Measurements from ENCODE around the gene HEXIM1.
"Not testable (repeated sequence)": the region's sequence is repeated elsewhere in the genome, so short reads cannot be mapped to it uniquely, and the experiment has no call there.

HEXIM1 gene

DNA sequence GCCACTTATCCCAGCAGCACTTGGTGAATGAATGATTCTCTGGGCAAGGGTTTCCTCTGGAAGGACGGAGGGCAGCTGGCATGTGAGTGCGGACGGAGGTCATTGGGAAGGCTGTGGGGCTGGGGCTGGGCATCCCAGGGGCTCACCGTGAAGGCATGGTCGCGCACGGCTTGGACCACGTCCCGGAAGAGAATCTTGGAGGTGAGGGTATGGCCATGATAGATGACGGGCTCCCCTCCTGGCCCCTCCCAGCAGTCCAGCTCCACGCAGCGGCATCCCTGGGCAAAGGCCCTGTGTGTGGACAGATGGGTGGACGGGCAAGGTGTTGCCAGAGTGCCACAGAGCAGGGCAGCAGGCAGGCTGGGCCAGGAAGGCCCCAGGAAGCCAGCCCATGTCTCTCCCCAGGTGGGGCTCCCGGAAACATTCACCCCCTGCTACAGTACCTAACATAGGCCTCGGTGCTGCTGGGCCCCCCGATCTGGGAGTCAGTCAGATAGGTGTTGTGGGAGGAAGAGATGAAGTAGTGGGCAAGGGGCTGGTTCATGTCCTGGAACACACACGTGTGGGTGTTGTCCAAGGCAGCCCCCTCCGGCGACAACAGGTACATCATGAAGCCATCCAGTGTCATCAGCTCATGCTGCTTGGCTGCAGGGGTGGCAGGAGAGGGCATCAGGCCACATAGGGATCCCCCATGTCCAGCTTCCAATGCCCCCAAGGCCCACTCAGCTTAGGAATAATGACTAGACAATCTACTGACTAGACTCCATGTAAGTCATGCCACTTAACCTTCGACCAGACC, 30.2 kb upstream of the HEXIM1 start:
- Mint-ChIP-seq H3K4me3 (no peak overlapping the region), H3K27ac (no peak overlapping the region), H3K27me3 (peaks cover 54% of the 10 kb centered on the region), H3K9me3 (no peaks in the 10 kb centered on the region), H3K36me3 (no peaks in the 10 kb centered on the region), H3K4me1 (no peaks in the 10 kb centered on the region)
- DNase-seq, result no peak
- CTCF ChIA-PET, result interaction anchor here (0.6 to 2.7 kb wide), 7 partner anchors 9 to 207 kb away, joined by 3 to 14 read pairs (median 3); partner anchors contain the start of gene ACBD4

DNA sequence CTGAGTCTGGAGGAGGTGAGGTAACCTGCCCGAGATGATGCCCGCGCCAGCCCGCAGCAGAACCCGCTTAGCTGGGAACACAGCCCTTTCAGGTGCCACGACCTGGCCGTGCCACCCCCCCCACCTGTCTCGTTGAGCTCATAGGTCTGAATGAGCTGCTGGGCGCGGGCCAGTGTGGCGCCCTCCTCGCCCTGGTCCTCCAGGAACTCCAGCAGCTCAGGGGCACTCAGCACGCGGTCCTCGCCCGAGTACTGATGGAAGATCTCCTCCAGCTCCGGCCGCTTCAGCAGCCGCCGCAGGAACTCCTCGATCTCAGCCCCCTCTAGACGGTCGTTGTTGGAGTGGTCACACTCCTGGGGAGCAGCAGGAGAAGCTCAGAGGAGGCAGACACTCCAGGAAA, 29.6 kb upstream of the HEXIM1 start:
- Mint-ChIP-seq H3K36me3 (no peaks in the 10 kb centered on the region), H3K27ac (no peak overlapping the region), H3K4me3 (no peak overlapping the region), H3K27me3 (peaks cover 59% of the 10 kb centered on the region), H3K4me1 (no peaks in the 10 kb centered on the region), H3K9me3 (no peaks in the 10 kb centered on the region)
- DNase-seq, result no peak
- CTCF ChIA-PET, result interaction anchor here (0.7 to 2.7 kb wide), 6 partner anchors 10 to 208 kb away, joined by 3 to 14 read pairs (median 3); partner anchors contain the start of gene ACBD4

DNA sequence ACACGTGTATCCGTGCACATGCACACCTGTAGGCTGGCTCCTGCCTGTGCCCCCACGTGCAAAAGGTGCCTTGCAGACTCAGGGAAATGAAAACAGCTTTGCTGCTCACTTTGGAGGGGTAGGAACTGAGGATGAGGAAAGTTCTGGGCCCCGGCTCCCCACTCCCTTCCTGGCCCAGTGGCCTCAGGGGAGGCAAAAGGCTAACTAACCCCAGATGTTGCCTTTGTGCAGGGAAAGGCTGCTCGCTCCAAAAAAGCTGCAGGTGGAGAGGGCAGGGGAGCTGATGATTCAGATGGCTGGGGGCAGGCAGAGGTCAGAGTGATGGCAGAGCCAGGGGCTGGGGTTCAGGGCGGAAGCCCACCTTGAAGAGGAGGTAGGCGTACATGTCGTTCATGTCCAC, 28.3 kb upstream of the HEXIM1 start:
- CTCF ChIA-PET, result interaction anchor here (1.4 kb wide), 2 partner anchors 97 to 200 kb away, joined by 3 read pairs; no protein-coding TSS in a partner anchor
- Mint-ChIP-seq H3K36me3 (no peaks in the 10 kb centered on the region), H3K27ac (no peak overlapping the region), H3K4me3 (no peak overlapping the region), H3K27me3 (peaks cover 59% of the 10 kb centered on the region), H3K4me1 (no peaks in the 10 kb centered on the region), H3K9me3 (no peaks in the 10 kb centered on the region)
- DNase-seq, result no peak

DNA sequence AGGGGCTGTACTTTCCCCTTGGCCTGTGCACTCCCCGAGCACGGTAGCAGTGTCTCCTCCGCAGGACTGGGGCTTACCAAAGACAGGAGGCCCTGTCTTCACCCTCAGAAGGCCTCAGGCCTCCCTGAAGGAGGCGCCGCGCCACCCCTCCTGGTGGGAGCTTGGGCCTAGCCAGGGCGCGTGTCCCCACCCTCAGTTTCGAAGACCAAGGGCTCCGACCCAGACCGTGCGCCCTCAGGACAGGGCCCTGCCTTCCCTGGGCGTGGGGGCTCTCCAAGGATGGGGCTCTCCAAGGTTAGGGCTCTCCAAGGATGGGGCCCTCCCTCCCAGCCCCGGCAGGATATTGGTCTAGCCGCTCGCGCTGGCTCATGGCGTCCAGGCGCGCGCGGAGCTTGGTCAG, 27.7 kb upstream of the HEXIM1 start:
- H3K4me3 Mint-ChIP-seq, result no peak overlapping the region
- no peak overlapping the region for H3K27ac Mint-ChIP-seq
- H3K27me3 Mint-ChIP-seq, result peaks cover 59% of the 10 kb centered on the region
- H3K36me3 Mint-ChIP-seq, result no peaks in the 10 kb centered on the region
- no peak for DNase-seq
- H3K4me1 Mint-ChIP-seq, result no peaks in the 10 kb centered on the region
- no peaks in the 10 kb centered on the region for H3K9me3 Mint-ChIP-seq
- CTCF ChIA-PET, result interaction anchor here (1.4 kb wide), 1 partner anchor 200 kb away, joined by 3 read pairs; no protein-coding TSS in a partner anchor

DNA sequence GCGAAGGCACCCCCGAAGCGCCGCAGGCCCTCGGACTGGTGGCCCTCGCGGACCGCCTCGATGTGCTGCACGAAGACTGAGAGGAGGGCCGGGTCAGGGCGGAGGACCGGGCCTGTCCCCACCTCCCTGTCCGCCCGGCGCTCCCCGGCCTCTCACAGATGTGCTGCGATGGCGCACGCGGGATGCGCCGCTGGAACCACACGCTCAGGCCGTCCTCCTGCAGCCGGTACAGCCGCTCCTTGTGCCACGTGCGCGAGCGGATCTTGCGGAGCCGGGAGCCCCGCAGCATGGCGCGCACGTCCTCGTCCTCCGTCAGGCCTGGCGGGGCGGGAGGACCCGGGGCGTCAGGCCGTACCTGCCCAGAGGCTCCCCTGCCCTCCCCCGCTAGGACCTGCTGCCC, 27.2 kb upstream of the HEXIM1 start:
- Mint-ChIP-seq H3K27me3 (peaks cover 55% of the 10 kb centered on the region), H3K9me3 (no peaks in the 10 kb centered on the region), H3K27ac (no peak overlapping the region), H3K4me1 (no peaks in the 10 kb centered on the region), H3K4me3 (no peak overlapping the region), H3K36me3 (no peaks in the 10 kb centered on the region)
- CTCF ChIA-PET, result interaction anchor here (1.4 kb wide), 1 partner anchor 201 kb away, joined by 3 read pairs; no protein-coding TSS in a partner anchor
- DNase-seq, result no peak

DNA sequence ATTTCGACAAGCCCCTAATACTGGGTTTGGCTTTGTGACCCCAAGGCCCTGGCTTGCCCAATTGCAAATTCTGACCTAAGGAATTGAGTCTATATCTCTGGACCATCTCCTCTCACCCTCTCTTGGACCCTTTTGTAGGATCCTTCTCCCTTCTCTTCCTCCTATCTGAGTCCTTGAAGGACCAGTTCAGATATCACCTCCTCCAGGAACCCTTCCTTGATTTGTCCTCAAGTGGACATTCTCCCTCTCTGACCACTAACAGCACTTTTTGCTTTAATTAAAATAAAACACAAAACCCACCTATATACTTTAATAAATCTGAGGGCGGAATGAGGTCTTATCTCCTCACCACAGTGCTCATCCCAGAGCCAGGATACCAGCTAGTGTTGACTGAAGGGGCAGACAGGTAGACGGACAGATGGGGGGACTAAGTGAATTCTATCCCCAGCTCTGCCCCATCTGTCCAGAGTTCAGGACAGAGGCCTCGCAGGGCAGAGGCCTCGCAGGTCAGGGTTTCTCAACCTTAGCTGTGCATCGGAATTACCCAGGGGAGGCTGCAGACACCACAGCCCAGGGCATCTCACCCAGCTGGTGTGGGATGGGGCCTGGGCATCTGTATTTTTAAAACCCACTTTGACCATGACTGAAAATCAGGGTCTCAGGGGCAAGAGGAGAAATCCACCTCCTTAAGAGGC, 25.1 kb upstream of the HEXIM1 start:
- CTCF ChIA-PET, result interaction anchor here (4.3 kb wide), 1 partner anchor 12 kb away, joined by 17 read pairs; the partner anchor contains the start of gene ACBD4
- Mint-ChIP-seq H3K9me3 (no peaks in the 10 kb centered on the region), H3K27ac (no peak overlapping the region), H3K27me3 (peaks cover 45% of the 10 kb centered on the region), H3K4me1 (no peaks in the 10 kb centered on the region), H3K36me3 (no peaks in the 10 kb centered on the region), H3K4me3 (no peak overlapping the region)
- DNase-seq, result no peak

DNA sequence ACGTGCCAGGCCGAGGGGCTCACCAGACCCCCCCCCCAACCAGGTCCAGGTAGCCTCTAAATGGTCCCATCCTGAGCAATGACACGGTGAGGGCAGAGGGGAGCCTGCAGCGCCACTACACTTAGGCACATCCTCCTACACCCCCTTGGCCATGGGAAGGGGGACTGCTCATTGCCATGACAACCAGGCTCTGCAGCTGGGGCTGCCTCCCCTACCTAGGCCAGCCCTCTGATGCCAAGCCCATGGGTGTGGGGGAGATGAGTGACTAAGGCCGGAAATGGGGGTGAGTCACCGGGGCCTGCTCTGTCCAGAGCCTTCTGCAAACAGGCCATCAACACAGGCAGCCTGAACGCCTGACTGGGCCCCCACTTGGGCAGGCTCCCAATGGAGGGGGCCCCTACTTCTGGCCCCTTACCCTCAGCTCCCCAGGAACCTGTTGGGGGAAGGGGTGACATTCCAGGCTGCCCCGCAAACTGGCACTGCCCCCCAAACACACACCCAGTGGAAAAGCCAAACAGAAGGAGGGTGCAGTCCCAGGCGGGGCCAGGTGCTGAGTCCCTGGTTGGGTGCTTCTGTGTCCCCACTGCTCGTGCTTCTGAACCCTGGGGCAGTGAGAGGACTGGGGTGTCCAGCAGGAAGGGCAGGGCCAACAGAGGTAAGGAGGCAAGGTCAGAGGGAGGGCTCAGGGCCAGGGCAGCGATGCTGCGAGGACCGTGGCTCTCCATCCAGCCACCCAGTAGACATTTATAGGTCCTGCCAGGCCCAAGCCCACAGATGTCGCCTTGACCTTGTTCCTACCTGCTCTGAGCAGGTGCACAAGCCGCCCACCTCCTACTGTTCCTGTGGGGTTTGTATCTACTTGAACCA, 24.1 kb upstream of the HEXIM1 start:
- Mint-ChIP-seq H3K27ac (no peak overlapping the region), H3K36me3 (no peaks in the 10 kb centered on the region), H3K9me3 (no peaks in the 10 kb centered on the region), H3K4me3 (no peak overlapping the region), H3K27me3 (peaks cover 36% of the 10 kb centered on the region), H3K4me1 (no peaks in the 10 kb centered on the region)
- CTCF ChIA-PET, result interaction anchor here (4.3 kb wide), 1 partner anchor 11 kb away, joined by 17 read pairs; the partner anchor contains the start of gene ACBD4
- no peak for DNase-seq

DNA sequence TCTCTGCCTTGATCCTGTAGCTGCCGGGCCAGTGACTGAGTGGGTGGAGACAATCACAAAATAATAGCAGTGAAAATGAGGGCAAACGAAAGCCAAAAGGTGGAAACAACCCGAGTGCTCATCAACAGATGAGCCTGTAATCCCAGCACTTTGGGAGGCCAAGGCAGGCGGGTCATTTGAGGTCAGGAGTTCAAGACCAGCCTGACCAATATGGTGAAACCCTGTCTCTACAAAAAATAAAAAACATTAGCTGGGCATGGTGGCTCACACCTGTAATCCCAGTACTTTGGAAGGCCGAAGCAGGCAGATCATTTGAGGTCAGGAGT, 23.5 kb upstream of the HEXIM1 start:
- not testable (repeated sequence) for DNase-seq, H3K9me3 Mint-ChIP-seq, H3K36me3 Mint-ChIP-seq, H3K27ac Mint-ChIP-seq, H3K4me3 Mint-ChIP-seq, H3K4me1 Mint-ChIP-seq
- CTCF ChIA-PET, result interaction anchor here (4.3 kb wide), 1 partner anchor 11 kb away, joined by 17 read pairs; the partner anchor contains the start of gene ACBD4
- peaks cover 35% of the 10 kb centered on the region for H3K27me3 Mint-ChIP-seq

DNA sequence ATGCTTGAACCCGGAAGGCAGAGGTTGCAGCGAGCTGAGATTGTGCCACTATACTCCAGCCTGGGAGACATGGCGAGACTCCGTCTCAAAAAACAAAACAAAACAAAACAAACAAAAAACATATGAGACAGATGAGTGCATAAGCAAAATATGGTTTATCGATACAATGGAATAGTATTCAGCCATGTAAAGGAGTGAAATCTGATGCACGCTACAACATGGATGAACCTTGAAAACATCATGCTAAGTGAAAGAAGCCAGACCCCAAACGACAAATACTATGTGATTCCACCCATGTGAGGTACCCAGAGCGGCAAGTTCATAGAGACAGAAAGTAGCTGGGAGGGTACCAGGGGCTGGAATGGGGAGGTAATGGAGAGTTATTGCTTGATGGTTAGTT, 22.8 kb upstream of the HEXIM1 start:
- no peak overlapping the region for H3K4me3 Mint-ChIP-seq
- no peaks in the 10 kb centered on the region for H3K4me1 Mint-ChIP-seq
- CTCF ChIA-PET, result interaction anchor here (4.3 kb wide), 1 partner anchor 10 kb away, joined by 17 read pairs; the partner anchor contains the start of gene ACBD4
- no peaks in the 10 kb centered on the region for H3K9me3 Mint-ChIP-seq
- H3K27me3 Mint-ChIP-seq, result peaks cover 32% of the 10 kb centered on the region
- H3K36me3 Mint-ChIP-seq, result no peaks in the 10 kb centered on the region
- no peak for DNase-seq
- H3K27ac Mint-ChIP-seq, result no peak overlapping the region

DNA sequence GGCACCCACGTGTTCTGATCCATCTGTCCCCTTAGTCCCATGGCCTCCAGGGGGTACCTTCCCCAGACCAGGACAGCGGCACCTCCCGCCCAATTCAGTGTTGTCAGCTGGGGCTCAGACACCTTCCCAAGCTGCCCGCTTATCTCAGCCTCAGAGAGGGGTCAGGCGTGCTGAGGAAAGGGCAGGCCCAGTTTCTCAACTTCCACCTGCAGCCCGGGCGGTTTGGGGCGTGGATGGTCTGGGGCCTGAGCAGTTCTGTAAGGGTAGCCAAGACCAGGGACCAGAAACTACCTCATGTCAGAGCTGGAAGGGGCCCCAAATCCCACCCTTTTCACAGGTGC, 21.1 kb upstream of the HEXIM1 start:
- H3K36me3 Mint-ChIP-seq, result no peaks in the 10 kb centered on the region
- no peak for DNase-seq
- H3K4me3 Mint-ChIP-seq, result no peak overlapping the region
- CTCF ChIA-PET, result interaction anchor here (4.3 kb wide), 1 partner anchor 8 kb away, joined by 17 read pairs; the partner anchor contains the start of gene ACBD4
- H3K9me3 Mint-ChIP-seq, result no peaks in the 10 kb centered on the region
- no peaks in the 10 kb centered on the region for H3K4me1 Mint-ChIP-seq
- peaks cover 32% of the 10 kb centered on the region for H3K27me3 Mint-ChIP-seq
- H3K27ac Mint-ChIP-seq, result no peak overlapping the region

DNA sequence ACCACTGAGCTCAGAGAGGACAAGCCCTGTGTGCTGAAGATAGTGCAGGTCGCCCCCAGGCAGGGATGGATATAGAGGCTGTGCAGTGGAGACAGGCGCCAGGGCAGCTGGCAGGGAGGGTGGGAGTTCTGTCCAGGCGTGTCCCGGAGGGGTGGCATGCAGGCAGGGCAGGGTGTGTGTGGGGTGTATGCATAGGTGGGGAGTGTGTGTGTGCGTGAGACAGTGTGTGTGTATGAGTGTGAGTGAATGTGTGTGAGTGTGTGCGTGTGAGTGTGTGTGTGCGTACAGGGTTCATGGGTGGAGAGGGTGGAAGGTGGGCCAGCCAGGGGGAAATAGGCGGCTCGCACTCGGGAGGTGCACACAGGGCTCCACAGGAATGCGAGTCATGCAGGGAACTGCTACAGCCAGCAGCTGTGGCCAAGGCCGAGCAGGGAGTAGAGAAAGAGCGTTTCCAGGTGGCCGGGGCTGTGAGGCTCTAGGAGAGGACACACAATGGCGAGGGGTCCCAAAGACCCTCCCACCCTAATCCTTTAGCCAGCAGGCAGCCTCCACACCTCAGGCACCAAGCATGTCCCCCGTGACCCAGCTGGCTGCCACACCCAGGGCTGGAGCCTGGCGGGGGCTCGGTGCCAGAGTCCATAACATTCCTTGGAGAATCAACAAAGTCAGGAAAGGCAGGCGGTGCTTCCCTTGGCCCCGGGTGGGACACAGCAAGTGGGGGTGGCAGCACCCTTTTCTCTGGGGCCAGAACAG, 20.6 kb upstream of the HEXIM1 start:
- H3K27ac Mint-ChIP-seq, result no peak overlapping the region
- H3K36me3 Mint-ChIP-seq, result no peaks in the 10 kb centered on the region
- CTCF ChIA-PET, result interaction anchor here (4.3 kb wide), 1 partner anchor 8 kb away, joined by 17 read pairs; the partner anchor contains the start of gene ACBD4
- H3K4me1 Mint-ChIP-seq, result no peaks in the 10 kb centered on the region
- H3K4me3 Mint-ChIP-seq, result no peak overlapping the region
- no peaks in the 10 kb centered on the region for H3K9me3 Mint-ChIP-seq
- DNase-seq, result no peak
- H3K27me3 Mint-ChIP-seq, result peaks cover 31% of the 10 kb centered on the region

DNA sequence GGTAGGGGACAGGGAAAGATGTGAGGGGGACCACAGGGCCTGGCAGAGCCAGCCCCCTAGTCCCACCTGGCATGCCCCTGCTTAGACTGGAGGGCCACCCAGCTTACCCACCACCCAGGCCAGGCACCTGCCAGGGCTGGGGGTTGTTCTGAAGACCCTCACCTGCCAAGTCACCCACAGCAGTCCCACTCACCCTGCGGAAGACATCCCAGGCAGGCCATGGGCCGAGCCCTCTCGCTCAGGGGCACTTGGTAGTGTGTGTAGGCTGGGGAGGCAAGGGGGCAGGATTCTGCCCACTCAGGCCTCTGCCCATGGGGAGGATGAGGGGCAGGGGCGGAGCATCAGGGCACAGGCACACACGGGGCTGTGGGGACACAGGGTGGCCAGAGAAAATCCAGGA, 19.9 kb upstream of the HEXIM1 start:
- Mint-ChIP-seq H3K9me3 (no peaks in the 10 kb centered on the region), H3K27me3 (peaks cover 26% of the 10 kb centered on the region), H3K36me3 (no peaks in the 10 kb centered on the region), H3K27ac (no peak overlapping the region), H3K4me1 (peaks cover 3% of the 10 kb centered on the region), H3K4me3 (no peak overlapping the region)
- no peak for DNase-seq
- CTCF ChIA-PET, result no interaction called here

DNA sequence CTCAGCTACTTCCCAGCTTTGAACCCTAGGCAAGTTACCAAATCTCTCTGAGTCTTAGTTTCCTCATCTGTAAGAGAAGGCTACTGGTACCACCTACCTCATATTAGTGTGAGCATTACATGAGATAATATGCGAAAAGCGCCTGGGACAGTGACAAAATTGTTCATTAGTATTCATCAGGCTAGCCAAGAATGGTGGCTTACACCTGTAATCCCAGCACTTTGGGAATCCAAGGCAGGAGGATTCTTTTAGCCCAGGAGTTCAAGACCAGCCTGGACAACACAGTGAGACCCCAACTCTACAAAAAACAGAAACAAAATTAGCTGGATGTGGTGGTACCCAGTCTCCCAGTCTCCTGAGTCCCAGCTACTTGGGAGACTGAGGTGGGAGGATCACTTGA, 19.3 kb upstream of the HEXIM1 start:
- H3K9me3 Mint-ChIP-seq, result no peaks in the 10 kb centered on the region
- no peak for DNase-seq
- H3K4me1 Mint-ChIP-seq, result peaks cover 6% of the 10 kb centered on the region
- H3K36me3 Mint-ChIP-seq, result no peaks in the 10 kb centered on the region
- no peak overlapping the region for H3K27ac Mint-ChIP-seq
- CTCF ChIA-PET, result interaction anchor here (1.2 kb wide), 1 partner anchor 27 kb away, joined by 4 read pairs; no protein-coding TSS in a partner anchor
- H3K27me3 Mint-ChIP-seq, result peaks cover 24% of the 10 kb centered on the region
- no peak overlapping the region for H3K4me3 Mint-ChIP-seq

Measured in activated naive CD4-positive, alpha-beta T cell treated with anti-CD3 and anti-CD28 coated beads, Interleukin-2, amount 10 ng/mL, durations not matched to agents 7 days and 5 days (primary cell).